BJ (cell line): ENCODE data around the gene NCBP1. TPM values are rescaled to one million over a fixed set of nuclear protein-coding genes. Genes with fewer than 3 reads are reported as not detected.
A peak's percentile ranks its signal among the peaks of the same experiment; 100 is the strongest.

Experiments
- CTCF ChIA-PET: fragments of 350-600 bp; formaldehyde crosslinking; extraction: SDS; loops from one replicate; lab custom pipeline; 2021; ENCODE audit warnings: antibody characterized with exemption, inconsistent platforms; lab: Yijun Ruan, JAX
- POLR2A ChIA-PET: fragments of 300-600 bp; sonication (Branson Sonifier 250); formaldehyde crosslinking; extraction: SDS; loops from one replicate; lab custom pipeline; 2021; ENCODE audit warnings: antibody characterized with exemption; lab: Charles Lee
- DNase-seq: peaks from one replicate; pipeline ENCODE4 v3.0.0-alpha.2; 2011; ENCODE audit warnings: low read depth
- H3K27me3 ChIP-seq: 2 replicates; pipeline ENCODE4 v1.6.0; 2011; ENCODE audit warnings: low read length; ENCODE audit not compliant: control insufficient read depth, insufficient read depth
- H3K36me3 ChIP-seq: 2 replicates; pipeline ENCODE4 v1.5.1; 2011; ENCODE audit warnings: low read length; ENCODE audit not compliant: control insufficient read depth, insufficient read depth
- H3K4me3 ChIP-seq: 2 replicates; pipeline ENCODE4 v1.5.1; 2011; ENCODE audit warnings: low read depth, mild to moderate bottlenecking, control low read depth, low read length
- polyA plus RNA-seq: library from polyadenylated mRNA; depleted of rRNA; stranded (reverse); fragments of >200 nt; gene quantifications from 2 replicates; pipeline ENCODE4 v1.2.3, GENCODE V29; 2011
- TF ChIP-seq, protein P1 (sequence below): IDR thresholded peaks from 2 replicates; pipeline ENCODE4 v1.5.1; 2011; ENCODE audit warnings: low read depth, mild to moderate bottlenecking, control low read depth, inconsistent platforms, low read length, moderate library complexity; ENCODE audit not compliant: insufficient read depth

The NCBP1 gene
- polyA plus RNA-seq, 1 experiment = 11.0 TPM

DNA sequence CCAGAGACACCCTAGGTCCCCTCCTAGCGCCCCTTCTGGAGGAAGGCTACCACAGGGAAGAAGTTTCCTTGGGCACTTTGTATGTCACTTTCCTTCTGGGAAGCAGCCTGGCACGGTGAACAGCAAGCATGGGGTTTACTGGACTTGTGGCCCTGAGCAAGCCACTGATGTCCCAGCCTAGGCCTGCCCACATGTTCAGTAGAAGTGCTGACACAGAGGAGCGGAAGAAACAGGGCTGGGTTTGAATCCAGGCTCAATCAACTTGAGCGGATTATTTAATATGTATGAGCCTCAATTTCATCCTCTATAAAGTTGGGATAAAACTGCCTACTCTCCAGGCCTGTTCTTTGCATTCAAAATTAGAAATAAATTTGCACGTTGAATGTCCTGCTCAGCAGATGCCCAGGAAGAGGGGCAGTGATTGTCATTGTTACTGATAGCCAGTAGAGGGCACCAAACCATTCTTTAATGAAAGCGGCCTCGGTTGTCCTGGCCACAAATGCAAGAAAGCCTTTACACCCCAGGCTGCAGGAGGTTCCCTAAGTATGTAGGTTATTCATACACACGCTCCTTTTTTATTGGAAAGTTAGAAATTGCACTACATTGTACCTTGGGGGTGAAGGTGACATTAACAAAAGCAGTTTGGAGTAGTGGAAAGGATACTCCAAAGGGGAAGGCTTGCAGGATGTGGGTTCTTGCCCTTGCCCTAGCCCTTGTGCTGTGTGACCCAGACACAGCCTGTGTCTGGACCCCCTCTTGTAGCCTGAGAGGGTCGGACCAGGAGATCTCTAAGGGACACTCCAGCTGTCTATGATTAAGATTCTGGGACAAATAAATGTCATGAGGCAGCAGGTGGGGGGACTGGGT is 77.0 kb downstream of the NCBP1 start:
- ChIA-PET POLR2A (no interaction called here), CTCF (interaction anchor here (5.7 kb wide), 1 partner anchor 190 kb away, joined by 68 read pairs; no protein-coding TSS in a partner anchor)
- H3K4me3 ChIP-seq = no peak overlapping the region
- H3K36me3 ChIP-seq = no peaks in the 10 kb centered on the region
- no peak for DNase-seq
- TF ChIP-seq, protein P1, sequence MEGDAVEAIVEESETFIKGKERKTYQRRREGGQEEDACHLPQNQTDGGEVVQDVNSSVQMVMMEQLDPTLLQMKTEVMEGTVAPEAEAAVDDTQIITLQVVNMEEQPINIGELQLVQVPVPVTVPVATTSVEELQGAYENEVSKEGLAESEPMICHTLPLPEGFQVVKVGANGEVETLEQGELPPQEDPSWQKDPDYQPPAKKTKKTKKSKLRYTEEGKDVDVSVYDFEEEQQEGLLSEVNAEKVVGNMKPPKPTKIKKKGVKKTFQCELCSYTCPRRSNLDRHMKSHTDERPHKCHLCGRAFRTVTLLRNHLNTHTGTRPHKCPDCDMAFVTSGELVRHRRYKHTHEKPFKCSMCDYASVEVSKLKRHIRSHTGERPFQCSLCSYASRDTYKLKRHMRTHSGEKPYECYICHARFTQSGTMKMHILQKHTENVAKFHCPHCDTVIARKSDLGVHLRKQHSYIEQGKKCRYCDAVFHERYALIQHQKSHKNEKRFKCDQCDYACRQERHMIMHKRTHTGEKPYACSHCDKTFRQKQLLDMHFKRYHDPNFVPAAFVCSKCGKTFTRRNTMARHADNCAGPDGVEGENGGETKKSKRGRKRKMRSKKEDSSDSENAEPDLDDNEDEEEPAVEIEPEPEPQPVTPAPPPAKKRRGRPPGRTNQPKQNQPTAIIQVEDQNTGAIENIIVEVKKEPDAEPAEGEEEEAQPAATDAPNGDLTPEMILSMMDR = peak; percentile 75
- peaks cover 5% of the 10 kb centered on the region; the same call in 1 of the 2 replicates for H3K27me3 ChIP-seq

DNA sequence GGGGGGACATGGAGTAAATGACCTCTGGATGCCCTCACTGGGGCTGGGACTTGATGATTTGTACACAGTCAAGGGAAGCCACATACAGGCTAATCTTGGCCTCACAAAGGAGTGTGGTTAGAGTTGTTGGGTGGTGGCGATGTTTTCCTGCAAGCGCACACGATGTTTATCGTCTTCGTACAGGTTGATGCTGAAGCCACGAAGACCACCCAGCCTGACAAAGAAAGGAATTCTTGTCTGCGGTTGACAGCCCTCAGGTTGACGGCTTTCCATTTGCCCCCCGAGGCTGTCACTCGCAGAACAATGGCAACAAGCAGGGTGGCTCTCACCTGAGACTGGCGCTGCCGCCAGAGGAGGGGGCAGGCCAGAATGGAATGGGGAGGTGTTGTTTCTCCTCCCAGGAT is 77.6 kb downstream of the NCBP1 start:
- Histone ChIP-seq H3K4me3 (no peak overlapping the region), H3K27me3 (peaks cover 5% of the 10 kb centered on the region; the same call in 1 of the 2 replicates), H3K36me3 (no peaks in the 10 kb centered on the region)
- ChIA-PET CTCF (interaction anchor here (5.7 kb wide), 1 partner anchor 190 kb away, joined by 68 read pairs; no protein-coding TSS in a partner anchor), POLR2A (no interaction called here)
- TF ChIP-seq, protein P1 = no peak
- DNase-seq = no peak

DNA sequence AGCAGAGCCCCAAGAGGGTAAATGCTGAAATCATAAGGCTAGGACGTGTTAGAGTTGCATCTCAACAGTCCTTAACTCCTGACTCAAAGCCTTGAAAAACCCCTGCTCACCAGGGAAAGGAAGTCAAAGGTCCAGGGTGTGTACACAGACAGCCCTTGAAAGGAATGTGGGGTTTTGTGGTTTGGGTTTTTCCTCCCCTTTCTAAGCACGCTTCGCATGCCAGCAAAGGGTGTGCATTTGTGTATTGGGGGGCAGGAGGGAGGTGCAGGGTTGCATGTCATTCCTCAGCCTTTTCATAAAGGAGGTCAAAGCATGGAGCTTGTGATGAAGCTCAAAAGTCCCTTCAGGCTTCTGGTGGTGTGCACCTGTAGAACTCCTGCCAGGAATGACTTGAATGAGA is 80.8 kb downstream of the NCBP1 start:
- ChIA-PET CTCF (interaction anchor here (0.8 to 5.7 kb wide), 6 partner anchors 9 to 208 kb away, joined by 3 to 68 read pairs (median 4); partner anchors contain the start of gene TRMO), POLR2A (no interaction called here)
- peak; percentile 86 for DNase-seq
- H3K4me3 ChIP-seq = no peak overlapping the region
- no peaks in the 10 kb centered on the region for H3K36me3 ChIP-seq
- H3K27me3 ChIP-seq = no peaks in the 10 kb centered on the region
- TF ChIP-seq, protein P1 = no peak

DNA sequence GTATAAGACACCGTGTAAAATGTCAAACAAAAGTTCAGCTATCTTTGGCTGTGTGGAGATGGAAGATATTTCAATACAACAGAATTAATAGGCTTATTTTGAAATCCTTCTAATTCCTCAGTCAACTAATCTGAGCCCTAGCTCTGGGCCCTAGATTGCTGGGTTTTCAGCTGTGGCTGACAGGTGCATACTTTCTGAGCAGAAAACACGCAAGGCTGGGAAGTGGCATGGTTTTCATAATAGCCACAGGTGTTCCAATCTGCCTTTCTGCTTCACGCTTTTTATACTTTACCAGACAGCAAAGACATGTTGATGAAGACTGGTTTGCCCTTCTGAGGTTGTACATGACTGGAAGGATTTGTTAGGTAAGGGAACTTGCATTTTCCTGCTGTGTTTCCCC is 84.2 kb downstream of the NCBP1 start:
- no peak for DNase-seq
- POLR2A ChIA-PET = no interaction called here
- no peak overlapping the region for H3K4me3 ChIP-seq

DNA sequence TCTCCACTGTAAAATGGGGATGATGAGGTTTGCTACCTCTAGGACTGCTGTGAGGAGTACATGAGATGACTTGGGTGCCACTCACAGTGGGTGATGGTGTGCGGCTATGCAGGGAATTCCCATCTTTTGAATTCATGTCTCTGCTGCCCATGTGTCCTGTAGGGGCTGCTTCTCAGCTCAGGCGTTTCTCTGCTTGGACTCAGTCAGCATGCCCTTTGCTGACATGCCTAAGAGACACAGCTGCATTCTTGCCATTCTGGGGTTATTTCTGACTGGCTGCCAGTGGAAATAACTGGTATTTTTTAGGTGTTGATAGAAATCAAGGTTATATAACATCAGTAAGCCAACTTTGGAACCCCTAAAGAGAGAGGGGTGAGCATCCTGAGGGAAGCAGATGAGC is 87.8 kb downstream of the NCBP1 start:
- POLR2A ChIA-PET = no interaction called here
- H3K4me3 ChIP-seq = no peak overlapping the region
- CTCF ChIA-PET = interaction anchor here (1.1 to 1.4 kb wide), 4 partner anchors 10 to 168 kb away, joined by 3 to 4 read pairs (median 3); no protein-coding TSS in a partner anchor
- TF ChIP-seq, protein P1 = no peak
- no peaks in the 10 kb centered on the region for H3K36me3 ChIP-seq
- no peak for DNase-seq
- peaks cover 2% of the 10 kb centered on the region; the same call in 1 of the 2 replicates for H3K27me3 ChIP-seq

More for the DNA sequence above, 84.2 kb downstream of the NCBP1 start:
- CTCF ChIA-PET = interaction anchor here (1.8 to 2.4 kb wide), 3 partner anchors 19 to 182 kb away, joined by 5 to 7 read pairs (median 6); no protein-coding TSS in a partner anchor
- Histone ChIP-seq H3K27me3 (peaks cover 2% of the 10 kb centered on the region; the same call in 1 of the 2 replicates), H3K36me3 (no peaks in the 10 kb centered on the region)
- TF ChIP-seq, protein P1 = no peak
